Stimulated activated naive CD4-positive, alpha-beta T cell (primary cell): ENCODE measurements around the gene PFKFB2.

Source experiments
- DNase-seq, 6 experiments: peaks; one replicate each; lab custom pipeline; 2025; lab: John Stamatoyannopoulos, UW

Gene PFKFB2

DNA sequence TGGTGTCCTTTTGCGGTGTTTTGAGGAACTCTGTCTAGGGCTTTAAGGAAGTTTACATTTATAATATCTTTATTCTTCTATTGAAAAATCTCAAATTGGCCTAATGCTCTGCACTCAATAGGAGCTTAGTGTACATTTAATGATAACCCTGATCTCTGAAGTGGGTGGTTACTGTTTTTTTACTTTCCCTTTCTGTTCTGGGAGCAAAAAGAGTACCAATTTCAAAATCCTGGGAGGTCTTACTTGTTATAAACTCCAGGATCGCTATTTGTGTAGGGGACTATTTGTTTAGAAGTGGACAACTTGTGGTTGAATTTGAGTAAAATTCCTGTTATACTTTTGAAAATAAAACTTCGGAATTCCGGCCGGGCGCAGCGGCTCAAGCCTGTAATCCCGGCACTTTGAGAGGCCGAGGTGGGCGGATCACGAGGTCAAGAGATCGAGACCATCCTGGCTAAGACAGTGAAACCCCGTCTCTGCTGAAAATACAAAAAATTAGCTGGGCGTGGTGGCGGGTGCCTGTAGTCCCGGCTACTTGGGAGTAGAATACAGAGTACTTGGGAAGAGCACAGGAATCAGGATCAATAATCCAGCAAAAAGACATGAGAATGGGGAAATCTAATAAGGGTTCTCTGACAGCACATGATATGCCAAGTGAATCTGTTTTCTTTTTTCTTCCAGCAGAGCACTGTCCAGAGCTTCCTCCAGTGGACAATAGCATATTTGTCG, 36.7 kb downstream of the PFKFB2 start:
- DNase-seq = no peak

DNA sequence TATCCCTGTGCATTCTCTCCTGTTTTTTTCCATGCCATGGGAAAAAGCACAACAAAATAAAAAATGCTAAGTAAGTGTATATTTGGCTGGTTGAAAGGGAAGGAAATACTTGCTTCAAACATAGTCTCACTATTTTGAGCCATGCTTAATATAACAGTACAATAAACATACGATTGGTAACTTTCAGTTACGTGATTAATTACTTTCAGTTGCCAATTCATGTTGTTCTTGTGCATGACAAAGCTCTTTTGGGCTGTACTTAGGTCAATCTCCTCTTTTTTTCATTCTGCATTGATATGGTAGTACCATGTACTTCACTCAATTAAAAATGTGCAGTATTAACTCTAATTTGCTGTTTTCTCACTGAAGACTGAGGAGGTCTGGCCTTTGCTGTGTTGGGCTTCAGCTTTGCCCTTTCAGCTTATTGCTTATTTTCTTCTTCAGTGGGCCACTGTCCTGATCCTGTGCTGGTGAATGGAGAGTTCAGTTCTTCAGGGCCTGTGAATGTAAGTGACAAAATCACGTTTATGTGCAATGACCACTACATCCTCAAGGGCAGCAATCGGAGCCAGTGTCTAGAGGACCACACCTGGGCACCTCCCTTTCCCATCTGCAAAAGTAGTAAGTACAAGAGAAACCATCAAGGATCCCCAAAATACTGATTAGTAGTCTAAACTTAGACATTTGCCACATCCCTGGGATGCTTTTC, 38.3 kb downstream of the PFKFB2 start:
- no peak for DNase-seq

DNA sequence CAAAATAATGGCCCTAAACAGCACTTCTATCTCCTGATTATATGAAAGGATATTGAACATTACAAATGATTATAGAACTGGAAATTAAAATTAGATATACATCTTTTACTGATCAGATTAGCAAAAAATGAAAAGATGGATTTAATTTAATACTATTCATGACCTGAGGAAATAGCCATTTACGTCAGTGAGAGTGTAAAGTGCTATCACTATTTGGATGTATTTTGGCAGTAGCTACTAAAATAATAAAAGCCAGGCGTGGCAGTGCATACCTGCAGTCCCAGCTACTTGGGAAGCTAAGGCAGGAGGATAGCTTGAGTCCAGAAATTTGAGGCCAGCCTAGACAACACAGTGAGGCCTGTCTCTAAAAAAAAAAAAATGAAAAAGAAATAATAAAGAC, 40.9 kb downstream of the PFKFB2 start:
- no peak for DNase-seq

DNA sequence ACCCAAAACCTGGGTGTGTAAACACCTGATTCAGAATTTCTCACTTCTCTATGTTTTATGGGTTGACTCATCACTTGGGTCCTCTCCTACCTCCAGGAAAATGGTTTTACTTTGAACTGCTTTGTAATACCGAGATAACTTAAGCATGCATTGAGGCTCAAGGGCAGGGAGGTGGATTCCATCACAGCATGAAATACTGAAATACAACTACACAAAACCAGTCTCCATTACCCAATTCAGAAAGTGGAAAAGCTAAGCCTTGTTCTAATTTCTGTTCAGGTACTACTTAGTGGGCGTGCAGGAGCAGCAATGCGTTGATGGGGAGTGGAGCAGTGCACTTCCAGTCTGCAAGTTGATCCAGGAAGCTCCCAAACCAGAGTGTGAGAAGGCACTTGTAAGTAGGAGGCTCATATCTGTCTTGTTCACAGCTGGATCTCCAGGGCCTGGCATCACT, 44.8 kb downstream of the PFKFB2 start:
- no peak for DNase-seq

DNA sequence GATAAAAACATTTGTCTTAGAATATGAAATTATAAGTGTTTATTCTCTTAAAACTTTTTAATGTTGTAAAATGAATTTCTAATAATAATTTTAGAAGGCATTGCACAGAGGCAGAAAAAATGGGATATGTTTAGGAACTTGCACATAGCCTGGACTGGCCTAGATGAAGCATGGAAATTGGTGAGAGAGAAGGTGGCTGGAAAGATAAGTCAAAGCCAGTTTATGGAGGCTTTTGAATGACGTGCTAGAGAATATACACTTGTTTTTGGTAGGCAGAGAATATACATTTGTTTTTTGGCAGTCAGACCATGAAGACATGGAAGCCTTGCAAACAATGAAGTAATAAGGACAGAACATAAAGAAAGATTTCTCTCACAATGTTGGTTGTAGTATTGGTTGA, 48.6 kb downstream of the PFKFB2 start:
- DNase-seq = no peak

DNA sequence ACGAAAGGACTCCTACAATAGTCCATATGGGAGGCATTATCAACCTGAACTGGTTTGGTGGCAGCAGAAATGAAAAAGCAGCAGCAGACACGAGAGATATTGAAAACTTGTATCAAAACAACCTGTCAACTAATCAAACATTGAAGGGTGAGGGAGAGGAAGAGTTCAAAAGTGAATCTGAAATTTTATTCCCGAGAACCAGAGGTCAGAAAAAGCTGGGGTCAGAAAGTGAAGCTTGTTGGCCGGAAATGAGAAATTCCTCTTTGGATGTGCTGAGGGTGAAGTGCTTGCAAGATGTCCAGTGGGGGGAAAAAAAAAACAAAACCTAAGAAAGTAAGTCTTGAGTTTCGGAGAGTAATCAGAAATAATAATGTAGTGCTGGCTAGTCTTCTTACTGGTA, 49.1 kb downstream of the PFKFB2 start:
- DNase-seq = no peak

DNA sequence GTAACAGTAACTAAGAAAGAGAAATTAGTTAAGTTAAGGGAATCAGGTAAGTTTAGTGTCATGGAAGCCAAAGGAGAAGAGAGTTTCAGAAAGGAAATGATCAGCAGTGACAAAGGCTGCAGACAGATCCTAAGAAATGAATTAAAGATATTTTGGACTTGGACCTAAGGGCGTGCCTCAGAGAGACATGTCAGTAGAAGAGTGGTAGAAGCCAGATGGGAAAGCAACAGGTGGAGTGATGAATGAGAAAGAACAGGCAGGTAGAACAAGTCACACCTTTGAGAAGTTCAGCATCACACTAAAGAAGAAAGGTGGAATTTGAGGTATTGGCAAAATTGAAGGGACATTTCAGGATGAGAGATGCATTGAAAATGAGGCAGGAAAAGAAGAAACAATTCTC, 49.6 kb downstream of the PFKFB2 start:
- no peak for DNase-seq

DNA sequence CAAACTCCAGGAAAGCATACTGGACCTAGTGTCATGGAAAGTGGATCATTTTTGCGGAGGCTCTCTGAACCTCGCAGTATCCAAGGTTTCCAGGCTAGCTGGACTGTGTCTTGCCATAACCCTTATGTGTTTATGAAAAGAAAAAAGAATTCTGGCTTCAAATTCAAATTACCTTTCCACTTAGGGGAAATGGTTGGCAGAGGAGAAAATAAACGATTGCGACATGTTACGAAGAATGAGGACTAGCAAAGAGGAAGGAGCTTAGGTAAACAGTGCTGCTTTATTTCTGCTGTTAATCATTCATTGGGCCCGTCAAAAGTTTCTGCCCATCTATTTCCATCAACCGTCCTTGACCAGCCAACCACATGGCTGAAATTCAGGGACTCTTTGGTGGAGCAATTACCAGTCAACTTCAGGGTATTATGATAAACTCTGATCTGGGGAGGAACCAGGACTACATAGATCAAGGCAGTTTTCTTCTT, 50.9 kb downstream of the PFKFB2 start, which contains the start of gene C4BPA:
Gene C4BPA, plus strand, starts transcription at position 342 of the 482 bp plus-strand sequence. CDS start 8,793 bp downstream, outside the sequence.
- DNase-seq = no peak

DNA sequence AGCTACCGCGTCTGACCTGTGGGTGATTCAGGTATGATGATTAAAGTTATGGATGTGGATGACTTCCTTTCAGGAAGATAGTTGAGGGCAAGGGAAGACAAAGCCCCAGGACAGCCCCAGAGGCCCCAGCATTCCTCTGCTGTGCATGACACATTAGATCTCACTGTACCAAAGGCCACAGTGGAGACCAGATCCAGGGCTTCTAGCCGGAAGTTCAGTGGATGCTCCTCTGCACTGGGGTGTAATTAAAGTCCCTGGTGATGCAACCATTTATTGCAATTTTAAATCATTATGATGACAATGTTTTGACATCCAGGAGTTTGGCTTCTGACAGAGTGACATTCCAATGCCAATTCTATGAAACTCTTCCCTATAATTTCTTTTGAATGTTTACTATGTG, 55.9 kb downstream of the PFKFB2 start:
- no peak for DNase-seq

DNA sequence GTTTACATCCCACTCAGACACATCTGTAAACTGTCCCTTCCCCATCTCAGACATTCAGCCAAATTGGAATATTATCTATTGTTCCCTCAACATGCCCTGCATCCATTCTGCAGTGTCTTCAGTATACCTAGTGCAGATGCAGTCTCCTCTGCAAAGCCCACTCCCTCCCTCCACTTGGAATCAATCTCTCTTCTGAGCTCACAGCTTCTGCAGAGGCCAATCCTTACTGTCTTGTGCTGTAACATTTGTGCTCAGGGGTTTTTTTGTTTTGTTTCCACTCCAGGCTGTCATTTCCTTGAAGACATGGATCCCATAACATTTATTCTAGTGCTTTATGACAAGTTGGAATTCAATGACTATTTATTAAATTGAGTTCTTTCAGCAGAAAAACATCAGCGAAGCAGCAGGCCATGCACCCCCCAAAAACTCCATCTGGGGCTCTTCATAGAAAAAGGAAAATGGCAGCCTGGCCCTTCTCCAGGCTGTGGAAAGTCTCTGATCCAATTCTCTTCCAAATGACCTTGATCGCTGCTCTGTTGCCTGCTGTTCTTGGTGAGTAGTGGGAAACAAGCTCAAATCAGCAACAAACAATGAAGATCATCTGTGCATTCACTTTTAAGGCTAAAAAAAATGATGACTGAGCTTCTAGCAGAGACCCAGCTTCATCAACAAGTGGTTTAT, 59.7 kb downstream of the PFKFB2 start:
- DNase-seq = no peak

DNA sequence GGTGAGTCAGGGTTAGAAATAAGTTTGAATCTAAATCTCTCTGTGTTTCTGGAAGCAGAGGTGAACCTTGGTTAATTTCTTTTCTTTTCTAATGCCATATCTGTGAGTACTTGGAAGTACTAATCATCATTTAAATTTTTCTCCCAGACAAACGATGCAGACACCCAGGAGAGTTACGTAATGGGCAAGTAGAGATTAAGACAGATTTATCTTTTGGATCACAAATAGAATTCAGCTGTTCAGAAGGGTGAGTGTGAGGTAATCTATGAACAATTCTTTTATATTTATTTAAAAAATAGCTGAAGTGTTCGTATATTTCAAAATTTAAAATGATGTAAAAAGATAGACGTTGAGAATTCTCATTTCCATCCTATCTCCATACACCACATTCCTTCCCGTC, 62.2 kb downstream of the PFKFB2 start:
- no peak for DNase-seq

DNA sequence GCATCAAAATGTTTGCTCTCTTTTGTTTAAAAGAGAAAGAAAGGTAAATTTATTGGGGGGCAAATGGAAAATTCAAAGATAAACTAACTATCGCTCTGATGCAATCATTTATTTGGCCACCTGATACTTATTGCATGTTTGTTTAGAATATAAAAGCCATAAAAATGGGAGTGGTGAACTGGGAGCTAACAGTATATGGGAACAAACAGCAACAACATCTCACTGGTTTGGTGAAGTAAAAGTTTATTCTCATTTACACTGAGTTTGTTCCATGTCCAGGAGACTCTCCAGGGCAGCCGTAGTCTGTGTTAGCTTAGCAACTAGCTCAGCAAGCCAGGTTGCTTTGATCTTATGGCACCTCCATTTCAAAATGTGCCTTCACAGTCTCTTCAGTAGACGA, 71.3 kb downstream of the PFKFB2 start:
- DNase-seq = no peak

DNA sequence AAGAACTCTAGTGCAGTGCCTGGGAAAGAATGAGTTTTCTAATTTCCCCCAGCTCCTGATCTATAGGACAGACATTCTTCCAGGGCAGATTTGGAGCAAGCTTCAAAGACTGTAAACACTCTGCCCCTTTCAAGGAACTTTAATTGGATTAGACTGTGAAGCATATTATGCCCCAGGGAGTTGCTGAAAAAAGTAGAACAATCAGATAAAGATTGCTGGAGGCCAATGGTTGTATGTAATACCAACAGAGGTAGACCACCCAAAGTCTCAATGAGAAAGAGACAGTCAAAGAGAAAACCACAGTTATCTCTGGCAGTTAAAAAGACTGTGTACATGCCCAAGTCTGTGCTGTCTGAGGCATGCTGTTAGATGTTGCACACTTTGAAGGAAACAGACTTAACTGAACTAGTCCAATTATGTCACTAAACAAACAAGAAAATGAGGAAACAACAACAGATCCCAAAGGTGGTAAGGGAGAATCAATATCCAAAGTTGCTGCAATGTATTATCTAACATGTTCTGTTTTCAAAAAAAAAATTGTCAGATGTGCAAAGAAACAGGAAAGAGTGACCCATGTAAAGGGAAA, 75.4 kb downstream of the PFKFB2 start:
- no peak for DNase-seq

DNA sequence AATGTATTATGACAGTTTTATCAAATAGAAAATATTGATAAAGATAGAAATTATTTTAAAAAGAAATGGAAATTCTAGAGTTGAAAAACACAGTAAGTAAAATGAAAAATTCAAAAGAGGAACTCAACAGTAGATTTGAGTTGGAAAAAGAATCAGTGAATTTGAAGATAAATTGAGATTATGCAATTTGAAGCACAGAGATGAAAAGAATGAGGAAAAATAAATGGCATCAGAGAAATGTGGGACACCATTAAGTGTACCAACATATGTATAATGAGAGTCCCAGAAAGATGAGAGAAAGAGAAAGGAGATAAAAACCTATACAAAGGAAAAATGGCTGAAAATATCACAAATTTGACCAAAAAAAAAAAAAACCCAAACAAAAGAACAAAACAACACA, 76.0 kb downstream of the PFKFB2 start:
- no peak for DNase-seq
